Stimulated activated CD4-positive, alpha-beta T cell treated with anti-CD3 and anti-CD28 coated beads, Interleukin-4, amount 100 ng/mL, for 24 hours (primary cell): ENCODE data around the gene D2HGDH.
"Not testable (repeated sequence)": the region's sequence is repeated elsewhere in the genome, so short reads cannot be mapped to it uniquely, and the experiment has no call there.

Experiments used
- DNase-seq: peaks from one replicate; pipeline ENCODE4 v3.0.0-alpha.2; 2020

Gene D2HGDH

GRCh38 chr2:241751152-241751551 is 16.7 kb downstream of the D2HGDH start:
- no peak for DNase-seq

GRCh38 chr2:241751776-241752175 is 17.3 kb downstream of the D2HGDH start:
- no peak for DNase-seq

GRCh38 chr2:241752253-241752652 is 17.8 kb downstream of the D2HGDH start:
- DNase-seq, result no peak

GRCh38 chr2:241752689-241753276 is 18.4 kb downstream of the D2HGDH start:
- no peak for DNase-seq

- DNase-seq, result no peak
These were observed 19.1 kb downstream of the D2HGDH start for GRCh38 chr2:241753493-241753892.

GRCh38 chr2:241754042-241754441 is 19.6 kb downstream of the D2HGDH start:
- no peak for DNase-seq

GRCh38 chr2:241755166-241755565 is 20.7 kb downstream of the D2HGDH start:
- no peak for DNase-seq

GRCh38 chr2:241755777-241756176 is 21.3 kb downstream of the D2HGDH start:
- DNase-seq, result no peak

GRCh38 chr2:241759067-241759807 is 24.8 kb downstream of the D2HGDH start:
- DNase-seq, result no peak

- not testable (repeated sequence) for DNase-seq
These were observed 25.5 kb downstream of the D2HGDH start for GRCh38 chr2:241759893-241760292.

GRCh38 chr2:241760301-241760771 is 25.9 kb downstream of the D2HGDH start:
- no peak for DNase-seq

GRCh38 chr2:241762321-241762932 is 28.0 kb downstream of the D2HGDH start:
- no peak for DNase-seq

- DNase-seq, result peak; percentile 65
These were observed 28.5 kb downstream of the D2HGDH start for GRCh38 chr2:241762933-241763369.

GRCh38 chr2:241763551-241764274 is 29.3 kb downstream of the D2HGDH start:
- no peak for DNase-seq

GRCh38 chr2:241764275-241765241 is 30.1 kb downstream of the D2HGDH start:
- no peak for DNase-seq

- DNase-seq, result no peak
These were observed 33.2 kb downstream of the D2HGDH start for GRCh38 chr2:241767464-241768250.

- no peak for DNase-seq
These were observed 33.9 kb downstream of the D2HGDH start for GRCh38 chr2:241768251-241768711.

GRCh38 chr2:241768850-241769249 is 34.4 kb downstream of the D2HGDH start:
- no peak for DNase-seq

- DNase-seq, result no peak
These were observed 35.4 kb downstream of the D2HGDH start for GRCh38 chr2:241769819-241770184.

GRCh38 chr2:241770185-241770935 is 35.9 kb downstream of the D2HGDH start:
- no peak for DNase-seq

- DNase-seq, result no peak
These were observed 36.5 kb downstream of the D2HGDH start for GRCh38 chr2:241770936-241771285.
